ENCODE measurements around the gene SLC9C1.
A peak's percentile ranks its signal among the peaks of the same experiment; 100 is the strongest.

The SLC9C1 gene

DNA sequence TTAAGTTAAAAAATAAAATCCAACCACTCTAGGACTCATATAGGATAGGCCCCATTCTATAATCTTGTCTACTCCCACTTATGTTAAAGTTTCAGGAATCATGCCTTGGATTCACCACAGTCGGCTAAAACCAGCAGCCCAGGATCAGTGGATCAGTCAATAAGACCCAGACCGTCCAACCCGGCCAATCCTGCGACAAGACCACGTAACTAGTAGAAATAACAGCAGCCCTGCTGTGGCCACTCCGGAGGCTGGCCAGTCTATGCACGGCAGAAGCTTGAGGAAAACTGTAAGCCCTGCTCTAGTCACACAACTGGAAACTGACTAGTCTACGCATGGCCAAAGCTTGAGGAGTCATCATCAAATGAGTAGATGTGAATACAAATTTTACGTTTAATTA lies 12.8 kb upstream of the SLC9C1 start:
- no peak for DNase-seq

DNA sequence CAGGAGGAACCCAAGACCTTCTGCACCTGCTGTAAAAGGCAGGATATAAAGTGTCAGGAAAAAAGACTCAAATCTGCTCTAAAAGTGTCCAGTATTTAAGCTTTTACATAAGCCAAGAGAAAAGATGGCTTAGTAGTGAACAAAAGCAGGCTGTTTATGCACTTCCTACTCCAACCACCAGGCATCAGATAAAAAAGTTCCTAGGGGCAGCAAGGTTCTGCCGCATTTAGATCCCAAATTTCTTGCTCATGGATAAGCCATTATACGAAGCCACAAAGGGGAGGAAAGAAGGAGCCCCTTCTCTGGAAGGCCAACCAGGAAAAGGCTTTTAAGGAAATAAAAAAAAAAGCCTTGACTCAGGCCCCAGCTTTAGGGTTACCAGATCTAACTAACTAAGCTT lies 10.6 kb upstream of the SLC9C1 start:
- DNase-seq, result no peak

DNA sequence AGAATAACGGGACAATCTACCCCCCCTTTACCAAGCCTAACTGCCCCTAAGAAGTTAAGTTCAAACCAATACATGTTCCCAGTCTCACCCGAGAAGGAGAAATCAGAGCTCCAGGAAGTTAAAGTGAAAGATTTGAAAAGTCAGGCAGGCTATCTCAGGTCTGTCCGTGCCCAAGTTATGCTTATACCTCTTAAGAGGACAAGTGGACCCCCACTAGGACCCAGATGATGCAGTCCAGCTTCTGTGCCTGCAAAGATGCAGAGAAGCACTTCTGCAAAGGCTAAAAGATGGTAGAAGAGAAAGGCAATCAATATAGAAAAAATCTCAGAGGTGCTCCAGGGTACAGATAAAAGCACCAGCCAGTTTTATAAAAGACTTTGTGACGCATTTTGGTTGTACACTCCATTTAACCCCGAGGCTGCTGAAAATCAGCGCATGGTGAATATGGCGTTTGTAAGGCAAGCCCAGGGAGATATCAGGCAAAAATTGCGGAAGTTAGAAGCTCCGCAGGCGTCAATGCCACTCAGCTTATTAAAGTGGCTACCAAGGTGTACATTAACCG lies 9.8 kb upstream of the SLC9C1 start:
- DNase-seq, result peak; percentile 15 to 33

DNA sequence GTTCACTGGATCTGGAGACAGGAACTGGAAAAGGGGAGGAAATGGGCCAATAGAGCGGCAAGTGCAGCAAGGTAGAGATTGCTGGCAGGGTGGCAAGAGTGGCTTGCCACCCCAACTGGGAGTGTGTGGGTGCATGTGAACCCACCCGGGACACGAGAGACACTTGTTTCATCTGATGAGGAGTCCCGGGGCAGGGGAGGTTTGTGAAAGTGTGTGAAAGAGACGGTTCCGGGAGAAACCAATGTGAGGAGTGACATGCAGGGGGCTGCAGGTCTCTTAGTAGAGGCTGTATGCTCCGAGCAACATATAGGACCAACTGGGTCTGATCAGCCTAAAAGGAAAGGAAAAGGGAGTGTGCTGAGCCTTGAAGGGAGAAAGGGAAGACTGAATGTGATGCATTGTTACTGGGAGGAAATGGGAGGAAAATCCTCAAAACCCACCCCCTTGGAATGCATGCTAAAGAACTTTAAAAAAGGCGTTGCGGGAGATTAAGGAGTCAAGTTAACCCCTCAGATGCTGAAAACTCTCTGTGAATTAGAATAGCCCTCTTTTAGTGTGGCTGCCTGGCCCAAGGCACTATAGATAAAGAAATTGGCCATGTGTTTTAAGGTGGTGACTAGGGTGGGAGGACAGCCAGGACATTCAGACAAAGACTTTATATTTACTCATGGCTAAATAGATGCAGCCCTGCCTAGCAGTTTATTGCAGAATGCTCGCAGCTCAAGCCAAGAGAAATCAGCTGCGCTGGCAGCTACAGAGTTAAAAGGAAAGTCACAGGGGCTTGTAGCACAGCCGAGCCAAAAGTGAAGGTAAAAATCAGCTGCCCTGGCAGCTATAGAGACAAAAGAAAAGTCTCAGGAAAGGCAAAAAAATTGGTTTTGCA lies 9.1 kb upstream of the SLC9C1 start:
- DNase-seq, result no peak

DNA sequence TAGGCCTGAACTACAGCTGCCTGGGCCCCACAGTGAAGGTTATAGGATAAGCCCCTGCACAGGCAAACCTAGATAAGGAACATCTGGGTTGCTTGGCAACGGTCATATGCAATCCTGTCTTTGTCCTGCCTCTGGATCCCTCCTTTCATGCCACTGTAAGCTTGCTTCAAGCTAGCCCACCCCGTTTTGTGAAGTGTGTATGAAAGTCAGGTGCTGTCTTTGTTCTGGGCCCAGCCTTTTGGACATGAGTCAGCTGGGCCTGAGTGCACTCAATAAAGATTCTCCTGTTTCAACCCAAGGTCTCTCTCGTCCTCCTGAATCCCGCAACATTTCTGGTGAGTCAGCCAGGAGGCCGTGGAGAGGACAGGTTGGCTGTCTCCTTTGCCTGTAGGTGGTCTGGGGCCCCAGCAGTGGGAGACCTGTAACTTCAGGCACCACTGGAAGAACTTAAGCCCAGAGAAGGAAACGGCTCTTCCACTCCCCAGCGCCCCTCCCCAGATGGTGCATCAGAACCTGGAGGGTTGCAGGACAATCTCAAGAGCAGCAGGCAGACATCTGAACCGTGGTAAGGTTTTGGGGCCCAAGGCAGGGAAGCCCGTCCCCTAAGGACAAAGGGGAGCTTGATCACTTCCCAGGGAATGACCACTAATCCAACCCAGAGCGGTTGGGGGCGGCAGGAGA lies 8.3 kb upstream of the SLC9C1 start:
- DNase-seq, result no peak

DNA sequence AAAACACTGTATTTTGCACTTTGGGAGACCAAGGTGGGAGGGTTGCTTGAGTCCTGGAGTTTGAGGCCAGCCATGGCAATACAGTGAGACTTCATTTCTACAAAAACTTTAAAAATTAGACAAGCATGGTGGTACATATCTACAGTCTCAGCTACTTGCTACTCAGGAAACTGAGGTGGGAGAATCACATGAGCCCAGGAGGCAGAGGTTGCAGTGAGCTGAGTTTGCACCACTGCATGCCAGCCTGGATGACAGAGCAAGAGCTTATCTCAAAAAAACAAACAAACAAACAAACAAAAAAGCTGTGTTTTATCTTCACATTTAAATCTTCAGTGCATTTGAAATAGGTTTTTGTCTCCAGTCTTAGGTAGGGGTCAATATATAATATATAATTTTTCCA lies 4.8 kb upstream of the SLC9C1 start:
- DNase-seq, result no peak

DNA sequence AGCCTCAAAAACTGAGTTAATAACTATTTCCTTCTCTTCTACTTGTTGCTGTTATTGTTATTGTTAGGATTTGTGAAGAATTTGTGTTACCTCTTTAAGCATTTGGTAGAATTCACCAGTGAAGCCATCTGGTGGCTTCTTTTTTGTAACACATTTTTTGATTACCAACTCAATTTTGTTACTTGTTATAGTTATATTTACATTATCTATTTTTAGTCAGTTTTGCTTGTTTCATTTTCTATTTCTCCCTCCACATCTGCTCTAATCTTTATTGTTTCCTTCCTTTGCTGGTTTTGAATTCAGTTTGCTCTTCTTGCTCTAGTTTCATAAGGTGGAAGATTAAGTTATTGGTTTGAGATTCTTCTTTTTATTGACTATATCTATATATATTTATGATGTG lies 3.7 kb upstream of the SLC9C1 start:
- DNase-seq, result peak in 1 of 2 donors; percentile 26

DNA sequence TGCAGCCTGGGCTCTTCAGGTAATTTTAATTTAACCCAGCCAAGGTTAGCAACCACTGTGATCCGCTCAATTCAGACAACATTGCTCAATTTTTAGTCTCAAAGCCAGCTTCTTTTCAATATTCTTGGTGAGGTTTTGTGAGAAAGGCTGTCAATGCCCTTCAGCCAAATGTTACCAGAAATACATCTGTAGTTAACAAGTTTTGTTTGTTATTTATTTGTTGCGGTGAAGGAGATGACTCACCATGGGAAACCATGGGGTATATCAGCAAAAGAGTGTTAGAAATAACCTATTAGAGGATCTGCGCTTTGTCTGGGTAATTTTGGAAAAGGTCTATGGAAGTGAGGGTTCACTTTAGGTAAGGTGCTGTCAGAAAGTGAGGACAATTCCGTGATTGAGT lies 5.0 kb downstream of the SLC9C1 start:
- no peak for DNase-seq

DNA sequence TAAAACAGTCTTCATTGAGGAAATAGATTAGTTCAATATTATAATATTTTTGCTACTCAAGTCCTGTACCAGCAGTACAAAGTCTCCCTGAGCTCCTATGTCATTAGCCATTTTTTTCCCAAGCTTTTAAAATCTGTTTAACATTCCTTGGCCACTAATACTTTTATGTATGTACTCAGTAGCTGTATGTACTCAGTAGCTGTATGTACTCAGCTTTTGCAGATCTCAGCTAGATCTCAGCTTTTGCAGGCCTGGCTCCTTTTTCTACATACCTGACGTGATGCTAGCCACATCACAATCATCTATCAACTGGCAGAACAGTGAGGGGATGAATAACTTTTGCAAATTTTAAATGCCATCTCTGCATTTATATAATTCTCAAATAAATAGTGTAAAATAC lies 13.8 kb downstream of the SLC9C1 start:
- DNase-seq, result no peak

DNA sequence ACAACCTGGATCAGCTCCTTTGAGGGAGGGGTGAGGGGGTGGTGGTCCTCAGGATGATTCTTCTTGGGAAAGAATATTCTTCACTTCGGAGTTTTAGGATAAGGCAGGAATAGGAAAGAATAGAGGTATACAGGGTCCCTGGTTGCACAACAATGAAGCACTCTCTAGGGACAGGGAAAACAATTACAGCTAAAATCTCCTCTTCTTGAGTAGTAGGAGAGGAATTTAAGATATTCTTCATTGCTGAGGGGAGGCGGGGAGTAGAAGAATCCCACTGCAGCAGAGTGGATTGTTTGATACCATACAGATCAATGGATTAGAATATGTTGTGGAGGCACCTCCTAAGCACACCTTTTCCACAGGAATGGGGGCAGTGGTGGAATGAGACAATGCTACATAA lies 20.5 kb downstream of the SLC9C1 start:
- DNase-seq, result no peak

DNA sequence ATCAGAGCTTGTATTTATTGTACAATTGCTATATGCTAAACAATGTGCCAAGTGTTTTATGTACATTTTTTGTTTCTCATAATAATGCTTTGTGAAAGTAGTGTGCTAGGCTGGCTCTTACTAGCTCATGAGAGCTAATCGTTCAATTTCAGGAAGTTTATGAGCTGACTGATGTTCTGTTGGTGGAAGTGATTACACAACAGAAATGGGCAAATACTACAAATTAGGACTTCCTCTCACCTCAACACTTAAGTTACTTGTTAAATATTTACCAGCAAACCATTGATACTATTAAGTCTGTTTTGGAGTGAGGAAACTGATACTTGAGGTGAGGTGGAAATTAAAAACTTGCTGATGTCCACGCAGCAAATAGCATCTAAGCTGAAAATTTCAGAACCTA lies 32.3 kb downstream of the SLC9C1 start:
- DNase-seq, result no peak

DNA sequence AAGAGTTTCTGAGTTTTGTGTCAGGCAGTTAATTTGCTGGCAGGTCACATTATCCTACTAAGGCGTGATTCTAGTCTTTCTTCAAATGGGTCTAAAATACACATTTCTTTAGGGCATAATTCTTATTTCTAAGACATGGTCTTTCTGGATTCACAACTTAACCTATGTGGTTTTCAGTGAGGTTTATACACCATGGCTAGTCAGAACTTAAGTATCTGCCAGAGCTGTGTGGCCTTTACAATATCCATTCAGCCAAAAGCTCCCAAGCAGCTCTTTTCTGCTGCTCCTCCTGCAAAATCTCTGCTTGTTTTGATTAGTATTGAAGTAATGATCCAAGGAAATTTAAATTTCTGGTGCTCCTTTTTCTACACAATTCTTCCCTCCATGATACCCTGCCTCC lies 33.5 kb downstream of the SLC9C1 start:
- DNase-seq, result no peak

DNA sequence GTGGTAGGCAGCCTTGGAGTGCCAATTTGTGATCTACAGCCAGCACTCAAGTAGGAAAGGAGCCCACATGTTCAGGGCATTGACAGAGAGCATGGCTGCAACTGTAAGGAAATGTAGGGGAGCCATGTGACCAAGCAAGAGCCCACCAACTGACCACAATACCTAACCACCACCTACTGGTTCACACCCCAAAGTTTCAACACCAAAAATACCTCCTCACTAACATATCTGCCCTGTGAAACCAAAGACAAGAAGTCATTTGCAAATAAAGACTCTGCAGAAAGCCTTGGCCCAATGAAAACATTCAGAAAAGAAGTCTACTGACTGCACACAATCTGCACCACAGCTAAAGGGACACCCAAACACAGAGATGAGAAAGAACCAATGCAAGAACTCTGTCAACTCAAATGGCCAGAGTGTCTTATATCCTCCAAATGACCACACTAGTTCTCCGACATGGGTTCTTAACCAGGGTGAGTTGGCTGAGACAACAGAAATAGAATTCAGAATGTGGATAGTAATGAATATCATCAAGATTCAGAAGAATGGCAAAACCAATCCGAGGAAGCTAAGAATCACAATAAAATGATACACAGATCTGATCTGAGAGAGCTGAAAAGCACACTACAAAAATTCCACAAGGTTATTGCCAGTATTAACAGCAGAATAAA lies 40.6 kb downstream of the SLC9C1 start:
- DNase-seq, result no peak

DNA sequence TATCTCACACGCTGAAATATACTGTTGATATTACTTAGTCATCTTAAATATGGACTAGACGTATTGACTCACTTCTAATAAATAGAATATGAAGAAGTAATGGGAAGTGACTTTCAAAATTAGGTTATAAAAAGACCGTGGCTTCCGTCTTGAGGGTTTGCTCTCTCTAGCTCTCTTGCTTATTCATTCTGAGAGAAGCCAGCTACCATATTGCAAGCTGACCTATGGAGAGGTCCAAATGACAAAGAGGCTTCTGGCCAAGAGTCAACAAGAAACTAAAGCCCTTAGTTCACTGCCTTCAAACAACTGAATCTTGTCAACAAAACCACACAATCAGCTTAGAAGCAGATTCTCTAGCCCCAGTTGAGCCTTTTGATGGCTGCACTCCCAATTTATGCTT lies 46.1 kb downstream of the SLC9C1 start:
- DNase-seq, result no peak

DNA sequence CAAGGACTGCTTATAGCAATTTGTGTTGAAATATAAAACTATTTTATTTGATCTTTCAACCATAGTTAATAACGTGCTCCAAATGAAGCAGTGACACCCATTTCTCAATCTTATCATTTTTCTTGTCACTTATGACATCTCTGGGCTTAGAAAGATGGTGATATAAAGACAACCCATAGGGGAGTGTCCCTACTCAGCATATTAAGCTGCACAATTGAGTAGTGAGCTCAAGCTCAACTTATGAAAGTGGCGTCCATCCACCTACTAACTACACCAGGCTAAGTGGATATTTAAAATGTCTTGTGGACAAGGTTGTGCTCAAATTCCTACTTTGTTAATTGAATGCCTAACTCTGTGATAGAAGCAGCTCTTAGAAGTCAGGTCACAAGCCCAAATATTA lies 46.7 kb downstream of the SLC9C1 start:
- DNase-seq, result no peak

DNA sequence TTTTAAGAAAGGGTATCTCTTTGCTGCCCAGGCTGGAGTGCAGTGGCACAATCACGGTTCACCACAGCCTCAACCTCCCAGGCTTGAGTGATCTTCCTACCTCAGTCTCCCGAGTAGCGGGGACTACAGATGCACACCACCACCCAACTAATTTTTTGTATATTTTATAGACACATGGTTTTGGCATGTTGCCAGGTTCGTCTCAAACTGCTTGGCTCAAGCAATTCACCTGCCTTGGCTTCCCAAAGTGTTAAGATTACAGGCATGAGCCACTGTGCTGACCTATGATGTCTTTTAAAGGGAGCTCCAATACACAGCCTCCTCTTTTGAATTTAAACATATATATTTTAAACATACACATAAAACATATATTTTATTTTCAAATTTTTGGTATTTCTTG lies 60.9 kb downstream of the SLC9C1 start:
- no peak for DNase-seq

DNA sequence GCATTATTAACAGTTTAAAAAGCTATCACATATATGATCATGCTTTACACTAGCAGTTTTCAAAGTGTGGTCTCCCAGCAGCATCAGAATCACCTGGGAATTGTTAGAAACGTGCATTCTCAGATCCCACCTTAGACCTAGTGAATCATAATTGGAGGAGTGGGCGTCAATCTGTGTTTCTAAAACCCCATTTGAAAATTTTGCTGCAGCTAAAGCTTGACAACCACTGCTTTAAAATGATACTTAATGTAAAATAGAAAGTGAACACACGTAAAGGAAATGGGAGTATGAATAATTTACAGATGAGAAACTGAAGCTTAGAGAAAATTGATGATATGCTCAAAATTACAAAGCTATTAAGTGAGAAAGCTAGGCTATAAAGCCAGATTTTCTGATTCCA lies 62.3 kb downstream of the SLC9C1 start:
- DNase-seq, result no peak

DNA sequence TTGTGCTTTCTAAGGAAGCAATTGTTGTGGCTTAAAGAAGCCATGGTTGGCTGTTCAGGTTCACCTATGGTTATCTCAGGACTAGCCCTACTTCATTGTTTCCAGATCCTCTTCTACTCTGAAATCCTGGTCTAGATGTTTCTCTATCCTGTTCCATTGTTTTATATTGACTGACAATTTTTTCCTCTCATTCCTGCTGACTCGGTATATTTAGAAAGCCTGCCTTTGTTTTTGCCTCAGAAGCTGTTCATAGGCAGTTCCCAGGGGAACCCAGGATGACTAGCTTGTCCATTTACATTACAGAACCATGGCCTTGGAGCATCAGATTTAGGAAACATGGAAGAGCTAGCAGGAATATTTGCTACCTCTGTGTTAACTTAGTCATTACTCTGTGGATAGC lies 64.0 kb downstream of the SLC9C1 start:
- DNase-seq, result no peak

DNA sequence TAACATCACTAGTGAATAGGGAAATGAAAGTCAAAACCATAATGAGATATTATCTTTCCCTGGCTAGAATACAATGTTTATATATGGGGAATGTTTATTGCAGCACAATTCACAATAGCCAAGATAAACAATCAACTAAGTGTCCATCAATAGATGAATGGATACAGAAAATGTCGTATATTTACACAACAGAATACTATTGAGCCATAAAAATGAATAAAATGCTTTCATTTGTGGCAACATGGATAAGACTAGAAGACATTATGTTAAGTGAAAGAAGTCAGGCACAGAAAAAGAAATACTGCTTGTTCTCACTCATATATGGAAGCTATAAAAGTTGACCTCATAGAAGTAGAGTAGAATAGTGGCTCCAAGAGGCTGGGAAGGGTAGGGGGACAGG lies 65.2 kb downstream of the SLC9C1 start:
- DNase-seq, result no peak

DNA sequence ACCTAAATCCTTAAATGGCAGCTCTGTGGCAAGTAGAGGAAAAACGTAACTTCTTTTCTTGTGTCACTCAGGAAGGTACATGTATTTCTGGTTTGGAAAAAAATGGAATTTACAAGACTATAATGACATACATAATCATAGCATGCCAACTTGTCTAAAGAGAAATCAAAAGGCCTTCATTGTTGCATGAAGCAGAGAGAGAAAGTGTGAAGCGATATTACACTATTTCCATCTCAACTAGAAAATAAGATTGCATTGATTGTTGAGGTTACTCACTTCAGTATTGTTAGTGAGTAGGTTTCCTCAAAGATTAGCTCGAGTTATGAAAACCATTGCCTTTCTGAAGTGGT lies 93.7 kb downstream of the SLC9C1 start:
- no peak for DNase-seq

DNA sequence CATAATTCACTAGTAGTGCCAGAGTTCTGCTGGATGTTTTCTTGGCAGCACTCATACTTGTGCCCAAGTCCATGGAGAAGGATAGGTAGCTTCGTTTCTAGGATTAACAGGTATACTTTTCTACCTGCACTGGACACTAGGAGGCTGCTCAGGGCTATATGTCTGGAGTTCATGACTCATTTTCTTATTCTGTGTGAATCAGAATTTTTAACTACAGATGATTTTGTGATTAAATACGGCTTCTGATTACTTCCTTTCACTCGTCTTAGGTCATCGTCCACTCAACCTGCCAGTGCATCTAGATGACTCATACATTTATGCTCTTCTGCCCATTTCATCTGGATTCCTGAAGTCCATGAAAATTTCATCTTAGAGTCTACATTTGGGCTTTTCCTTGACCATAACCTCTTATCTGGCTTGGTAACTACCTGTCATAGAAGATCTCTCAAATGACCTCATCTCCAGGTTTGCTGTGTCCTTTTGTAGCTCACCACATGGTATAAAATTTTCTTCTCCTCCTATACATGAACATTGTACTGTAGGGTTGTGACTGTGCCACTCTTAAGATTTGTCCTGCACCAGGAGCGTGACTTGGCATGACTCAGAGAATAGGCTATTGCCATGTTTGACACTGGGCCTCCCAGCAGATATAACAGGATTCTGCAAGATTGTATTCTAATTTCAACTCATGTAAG lies 94.2 kb downstream of the SLC9C1 start:
- no peak for DNase-seq

DNA sequence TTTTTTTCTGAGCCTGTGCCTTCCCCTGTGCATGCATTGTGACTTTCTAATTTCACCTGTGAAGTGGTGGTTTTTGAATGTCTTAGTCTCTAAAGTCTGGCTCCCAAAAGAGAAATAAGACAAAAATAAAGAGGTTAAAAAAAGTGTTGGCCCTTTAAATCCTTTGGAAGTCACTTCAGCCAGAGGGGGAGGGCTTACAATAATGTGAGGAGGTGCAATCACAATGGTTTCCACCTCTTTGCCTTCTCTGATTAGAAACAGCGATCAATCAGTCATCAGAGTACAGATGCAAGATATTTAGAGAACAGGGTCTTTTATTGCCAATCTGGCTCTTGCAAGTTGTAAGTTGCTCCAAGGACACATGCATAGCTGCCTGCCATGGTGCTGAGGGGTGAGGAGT lies 96.9 kb downstream of the SLC9C1 start:
- DNase-seq, result no peak

DNA sequence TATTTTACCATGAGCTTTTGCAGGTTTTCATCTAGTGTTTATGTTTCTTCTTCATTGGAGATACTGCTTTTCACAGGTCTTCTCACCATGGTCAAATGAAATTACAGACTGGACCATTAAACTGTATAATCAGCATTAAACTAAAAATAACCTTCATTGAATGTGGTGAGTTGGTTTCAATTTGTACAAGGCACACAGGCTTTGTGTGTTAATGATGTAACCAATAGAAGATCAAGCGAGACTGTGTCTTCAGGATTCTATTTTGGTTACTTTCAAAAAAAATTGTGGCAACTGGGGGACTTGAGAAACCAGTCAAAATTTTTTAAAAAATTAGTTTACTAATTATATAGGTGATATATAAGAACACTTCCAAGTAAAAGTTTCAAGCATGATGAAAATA lies 106.7 kb downstream of the SLC9C1 start:
- no peak for DNase-seq

Measured in CD4-positive, alpha-beta T cell treated with Interleukin-4 for 1 hour (primary cell).